RPMI7951 (cell line): ENCODE data around the gene ZEB2. TPM values are rescaled to one million over a fixed set of nuclear protein-coding genes. Genes with fewer than 3 reads are reported as not detected.

Source experiments
- DNase-seq: peaks from one replicate; pipeline ENCODE4 v3.0.0-alpha.2; 2012; ENCODE audit warnings: low read depth
- total RNA-seq: library from RNA; depleted of rRNA; stranded (reverse); fragments of >200 nt; shearing (Covaris generic); gene quantifications from 2 replicates; pipeline ENCODE4 v1.2.3, GENCODE V29; 2014

Gene ZEB2
- total RNA-seq, 1 experiment from 2014 or later: 32.3 TPM

DNA sequence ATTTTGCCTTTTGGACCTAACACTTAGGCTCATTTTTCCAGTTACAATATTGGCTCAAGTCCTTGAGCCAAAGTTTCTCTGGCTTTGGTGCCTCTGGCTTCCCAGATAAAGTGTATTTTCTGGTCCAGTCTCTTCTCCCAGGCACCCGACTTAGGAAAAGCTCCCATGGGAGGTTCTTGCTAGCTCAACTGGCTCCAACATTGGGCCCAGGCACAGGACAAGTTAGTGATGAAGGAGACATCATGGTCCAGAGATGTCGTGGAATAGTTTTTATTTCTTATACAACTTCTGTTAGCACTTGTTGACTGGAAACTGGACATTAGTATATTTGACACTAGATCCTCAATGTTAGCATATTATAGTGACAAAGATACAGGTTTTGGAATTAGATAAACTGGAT lies 8.2 kb upstream of the ZEB2 start:
- DNase-seq: no peak

- DNase-seq: no peak
These were observed 6.9 kb upstream of the ZEB2 start for GRCh38 chr2:144526831-144527230.

DNA sequence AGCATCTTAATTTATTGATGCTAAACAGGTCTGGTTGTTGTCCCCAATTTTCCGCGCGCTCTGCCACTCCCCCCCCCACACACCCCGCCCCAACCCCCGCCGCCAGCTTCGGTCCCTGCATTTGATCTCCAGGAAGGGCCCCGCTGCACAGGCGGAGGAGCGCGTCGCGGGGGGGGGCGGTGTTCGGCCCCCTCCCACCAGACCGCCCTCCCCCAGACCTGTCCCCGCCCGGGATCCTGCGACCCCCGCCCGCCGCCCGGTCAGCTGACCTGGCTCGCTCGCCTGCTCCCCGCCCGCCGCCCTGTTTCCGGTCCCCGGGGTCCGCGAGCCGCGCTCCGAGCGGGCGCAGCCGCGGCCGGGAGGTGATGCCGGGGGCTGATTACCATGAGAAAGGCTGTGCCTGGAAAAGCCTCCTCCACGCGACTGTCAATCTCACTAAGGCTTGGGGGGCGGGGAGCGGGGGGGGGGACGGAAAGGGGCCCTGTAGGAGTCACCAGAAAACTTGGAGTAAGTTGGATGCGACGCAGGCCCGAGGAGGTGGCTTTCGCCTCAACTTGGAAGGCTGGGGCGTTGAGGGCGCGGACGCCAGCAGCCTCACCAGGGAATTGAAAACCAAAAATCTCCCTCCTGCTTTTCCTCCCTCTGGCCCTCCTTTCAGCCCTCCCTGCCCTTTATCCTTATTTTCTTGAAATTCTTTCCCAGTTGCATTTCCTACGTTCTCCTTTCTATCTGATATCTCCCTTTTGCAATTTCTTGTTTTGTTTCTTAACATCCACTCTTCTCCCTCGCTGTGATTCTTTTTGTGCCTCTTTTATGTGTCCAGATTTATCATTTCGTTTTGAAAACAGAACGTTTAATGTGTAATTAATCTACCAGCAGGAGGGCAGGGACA lies 4.4 kb upstream of the ZEB2 start:
- peak; percentile 57 for DNase-seq

DNA sequence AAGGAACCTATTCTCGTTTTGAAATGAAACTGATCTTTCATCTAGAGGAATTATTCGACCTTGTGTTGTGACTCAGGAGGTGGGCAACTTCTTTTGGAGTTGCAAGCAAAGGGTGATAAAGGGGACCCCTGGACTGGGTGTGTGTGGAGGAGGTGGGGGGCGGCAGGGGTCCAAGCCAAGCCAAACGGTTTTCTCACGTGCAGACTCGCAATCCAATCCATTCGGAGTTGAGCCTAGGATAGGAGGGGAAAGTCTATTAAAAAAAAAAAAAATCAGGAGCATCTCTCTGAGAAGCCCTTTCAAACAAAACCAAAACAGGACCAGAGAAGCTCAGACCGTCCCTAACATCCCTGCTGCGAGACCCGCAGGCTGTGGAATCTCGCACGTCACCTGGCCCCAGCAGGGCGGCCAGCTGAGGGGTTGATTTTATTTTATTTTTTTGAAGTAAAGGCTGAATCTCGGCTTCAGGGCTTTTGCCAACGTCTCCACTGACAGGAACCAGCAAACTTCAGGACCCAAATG lies 3.7 kb upstream of the ZEB2 start:
- DNase-seq: peak; percentile 41

DNA sequence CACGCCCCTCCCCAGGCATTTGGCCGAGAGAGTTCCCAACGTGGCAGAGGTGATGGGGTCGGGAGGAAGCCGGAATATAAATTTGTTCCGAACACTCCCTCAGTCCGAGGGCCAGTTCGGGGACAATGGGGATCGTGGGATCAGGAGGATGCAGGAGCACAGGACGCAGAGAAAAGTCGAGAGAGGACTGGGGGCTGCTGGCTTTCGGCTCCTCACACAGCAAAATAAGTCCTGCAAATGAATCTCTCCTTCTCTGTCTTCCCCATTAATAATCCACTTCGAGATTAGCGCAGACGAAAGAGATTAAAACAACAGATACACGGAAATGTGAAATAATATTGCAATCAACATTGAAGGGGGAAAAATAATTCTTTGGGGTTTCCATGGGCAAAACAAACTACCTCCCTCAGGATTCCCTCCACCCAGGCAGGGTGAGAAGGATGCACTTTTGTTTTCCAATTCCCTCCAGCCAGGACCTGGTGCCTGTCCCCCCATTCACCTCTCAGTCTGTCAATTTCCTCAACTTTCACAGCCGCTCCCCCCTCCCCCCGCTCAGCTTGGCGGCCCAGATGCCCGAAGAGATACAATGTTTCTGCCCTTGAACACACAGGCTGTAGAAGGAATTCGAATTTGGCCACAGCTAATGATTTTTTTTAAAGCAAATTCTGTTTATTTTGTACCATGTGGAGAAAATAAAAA lies 3.1 kb upstream of the ZEB2 start:
- peak; percentile 27 for DNase-seq

GRCh38 chr2:144522176-144522896 lies 2.4 kb upstream of the ZEB2 start:
- DNase-seq: no peak

- no peak for DNase-seq
These were observed 1.8 kb upstream of the ZEB2 start for GRCh38 chr2:144521686-144522085.

GRCh38 chr2:144520756-144521487 lies 1.0 kb upstream of the ZEB2 start:
- peak; percentile 79 for DNase-seq

- DNase-seq: no peak
These were observed 354 bp downstream of the ZEB2 start for GRCh38 chr2:144519597-144519933.

- DNase-seq: no peak
These were observed 947 bp downstream of the ZEB2 start for GRCh38 chr2:144518748-144519596.

- peak; percentile 37 for DNase-seq
These were observed 1.8 kb downstream of the ZEB2 start for GRCh38 chr2:144517866-144518747.

DNA sequence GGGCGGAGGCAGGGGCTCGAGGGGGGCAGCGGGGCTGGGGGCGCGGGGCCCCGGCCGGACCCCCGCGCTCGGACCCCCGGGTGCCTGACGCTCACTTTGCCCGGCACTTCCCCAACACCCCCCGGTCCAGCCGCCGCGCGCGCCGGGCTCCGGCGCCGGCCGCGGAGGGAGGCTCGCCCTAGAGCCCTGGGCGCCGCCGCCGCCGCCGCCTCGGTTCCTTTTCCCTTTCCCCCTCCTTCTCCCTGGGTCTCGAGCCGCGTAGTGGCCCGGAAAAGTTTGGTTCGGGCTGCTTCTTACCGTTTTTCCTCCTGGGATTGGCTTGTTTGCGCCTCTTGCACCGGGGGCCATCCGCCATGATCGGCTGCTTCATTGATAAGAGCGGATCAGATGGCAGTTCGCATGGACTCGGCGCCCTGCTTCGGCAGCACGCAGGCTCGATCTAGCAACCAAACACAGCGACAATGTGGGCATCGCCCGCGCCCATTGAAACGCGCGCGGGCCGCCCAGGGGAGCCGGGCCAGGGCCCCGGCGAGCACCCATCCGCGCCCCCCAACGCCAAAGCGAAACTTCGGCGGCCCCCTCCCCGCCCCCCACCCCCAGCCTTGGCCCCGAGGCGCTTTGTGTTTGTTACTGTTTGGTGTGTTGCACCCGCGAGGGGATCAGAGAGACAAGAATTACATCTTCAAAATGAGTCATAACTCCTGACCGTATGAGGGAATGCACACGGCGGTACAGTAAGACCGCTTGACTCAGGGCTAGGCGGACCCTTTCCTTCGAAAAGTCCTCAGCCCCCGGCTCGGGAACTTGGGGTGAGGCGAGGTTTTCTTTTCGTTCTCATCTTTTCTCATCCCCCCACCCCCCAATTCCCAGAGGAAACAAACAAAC lies 2.7 kb downstream of the ZEB2 start:
- DNase-seq: peak; percentile 94

- peak; percentile 44 for DNase-seq
These were observed 3.4 kb downstream of the ZEB2 start for GRCh38 chr2:144516411-144516980.

GRCh38 chr2:144515696-144516410 lies 4.1 kb downstream of the ZEB2 start:
- DNase-seq: peak; percentile 64

GRCh38 chr2:144515099-144515695 lies 4.7 kb downstream of the ZEB2 start:
- DNase-seq: no peak

DNA sequence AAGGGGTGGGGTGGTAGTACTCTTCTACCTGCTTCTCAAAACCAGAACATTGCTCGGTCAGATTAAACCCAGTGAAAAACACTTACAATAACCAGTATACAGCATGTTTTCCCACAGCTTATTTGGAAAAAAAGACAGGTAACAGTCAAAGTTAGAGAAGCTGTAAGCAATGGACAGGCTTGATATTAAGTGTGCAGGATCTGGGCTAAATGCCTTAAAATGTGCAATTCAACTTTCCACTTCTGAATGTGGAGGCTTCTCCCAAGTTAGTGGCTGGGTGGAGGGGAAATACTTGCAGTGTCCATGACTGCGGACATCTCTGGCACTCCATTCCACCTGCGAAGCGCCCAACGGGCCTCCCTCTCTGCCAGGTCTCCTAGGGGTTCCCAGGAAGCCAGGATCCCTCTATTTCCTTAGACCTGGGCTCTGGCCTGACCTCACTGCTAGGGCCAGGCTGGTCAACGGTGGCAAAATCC lies 5.3 kb downstream of the ZEB2 start:
- no peak for DNase-seq
